WERI-Rb-1 (cell line): ENCODE data around the gene SHISA9.

ENCODE experiments used
- DNase-seq: peaks from one replicate; pipeline ENCODE4 v3.0.0-alpha.2; 2020
- H3K27ac ChIP-seq: fragments of 250-450 bp; sonication (Bioruptor Pico); 2 replicates; pipeline ENCODE4 v1.5.1; 2020; ENCODE audit warnings: mild to moderate bottlenecking, moderate library complexity
- H3K27me3 ChIP-seq: fragments of 250-450 bp; sonication (Bioruptor Pico); 2 replicates; pipeline ENCODE4 v1.5.1; 2021; ENCODE audit warnings: mild to moderate bottlenecking, low read depth, moderate library complexity; ENCODE audit not compliant: insufficient read depth, severe bottlenecking
- H3K36me3 ChIP-seq: fragments of 250-450 bp; sonication (Bioruptor Pico); 2 replicates; pipeline ENCODE4 v1.5.1; 2020; ENCODE audit warnings: mild to moderate bottlenecking, moderate library complexity
- H3K4me3 ChIP-seq: 2 replicates; pipeline ENCODE4 v1.5.1; 2011; ENCODE audit warnings: low read depth, mild to moderate bottlenecking, control low read depth, low read length
- H3K9me3 ChIP-seq: fragments of 250-450 bp; sonication (Bioruptor Pico); 2 replicates; pipeline ENCODE4 v1.5.1; 2021; ENCODE audit warnings: mild to moderate bottlenecking, moderate library complexity; ENCODE audit not compliant: severe bottlenecking
- TF ChIP-seq, protein P1 (sequence below): IDR thresholded peaks from 2 replicates; pipeline ENCODE4 v1.5.1; 2011; ENCODE audit warnings: low read depth, mild to moderate bottlenecking, control low read depth, inconsistent platforms, low read length

Gene SHISA9

DNA sequence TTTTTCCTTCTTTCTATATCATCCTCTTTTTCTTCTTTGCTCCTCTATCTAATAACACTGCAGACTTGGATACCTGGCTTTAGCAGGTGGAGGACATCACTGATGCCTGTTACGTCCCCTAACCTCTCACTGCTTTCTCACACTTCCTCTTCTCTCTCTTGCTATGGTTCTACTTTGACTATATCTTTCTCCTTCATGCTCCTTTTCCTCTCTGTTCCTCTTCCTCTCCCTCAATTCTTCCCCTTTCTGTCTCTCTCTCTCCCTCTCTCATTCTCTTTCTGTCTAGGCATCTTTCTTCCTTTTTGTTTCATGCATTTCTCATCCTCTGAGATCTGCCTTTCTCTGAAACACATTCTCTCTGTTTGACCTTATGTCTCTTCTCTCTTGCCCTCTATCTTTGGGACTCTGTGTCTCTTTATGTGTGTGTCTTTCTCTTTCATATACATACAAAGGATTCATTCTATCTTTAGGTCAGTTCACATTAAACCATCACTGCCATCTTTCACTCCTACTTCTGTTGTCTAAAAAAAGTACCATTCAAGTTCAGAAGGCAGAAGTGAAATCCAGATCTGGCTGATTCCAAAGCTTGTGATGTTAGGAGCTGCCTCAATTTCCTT lies 353.7 kb downstream of the SHISA9 start:
- no peak for DNase-seq
- H3K9me3 ChIP-seq, result peaks cover 8% of the 10 kb centered on the region
- H3K27me3 ChIP-seq, result no peaks in the 10 kb centered on the region
- H3K27ac ChIP-seq, result no peak overlapping the region
- TF ChIP-seq, protein P1, sequence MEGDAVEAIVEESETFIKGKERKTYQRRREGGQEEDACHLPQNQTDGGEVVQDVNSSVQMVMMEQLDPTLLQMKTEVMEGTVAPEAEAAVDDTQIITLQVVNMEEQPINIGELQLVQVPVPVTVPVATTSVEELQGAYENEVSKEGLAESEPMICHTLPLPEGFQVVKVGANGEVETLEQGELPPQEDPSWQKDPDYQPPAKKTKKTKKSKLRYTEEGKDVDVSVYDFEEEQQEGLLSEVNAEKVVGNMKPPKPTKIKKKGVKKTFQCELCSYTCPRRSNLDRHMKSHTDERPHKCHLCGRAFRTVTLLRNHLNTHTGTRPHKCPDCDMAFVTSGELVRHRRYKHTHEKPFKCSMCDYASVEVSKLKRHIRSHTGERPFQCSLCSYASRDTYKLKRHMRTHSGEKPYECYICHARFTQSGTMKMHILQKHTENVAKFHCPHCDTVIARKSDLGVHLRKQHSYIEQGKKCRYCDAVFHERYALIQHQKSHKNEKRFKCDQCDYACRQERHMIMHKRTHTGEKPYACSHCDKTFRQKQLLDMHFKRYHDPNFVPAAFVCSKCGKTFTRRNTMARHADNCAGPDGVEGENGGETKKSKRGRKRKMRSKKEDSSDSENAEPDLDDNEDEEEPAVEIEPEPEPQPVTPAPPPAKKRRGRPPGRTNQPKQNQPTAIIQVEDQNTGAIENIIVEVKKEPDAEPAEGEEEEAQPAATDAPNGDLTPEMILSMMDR, result no peak
- no peak overlapping the region for H3K4me3 ChIP-seq
- H3K36me3 ChIP-seq, result no peaks in the 10 kb centered on the region

DNA sequence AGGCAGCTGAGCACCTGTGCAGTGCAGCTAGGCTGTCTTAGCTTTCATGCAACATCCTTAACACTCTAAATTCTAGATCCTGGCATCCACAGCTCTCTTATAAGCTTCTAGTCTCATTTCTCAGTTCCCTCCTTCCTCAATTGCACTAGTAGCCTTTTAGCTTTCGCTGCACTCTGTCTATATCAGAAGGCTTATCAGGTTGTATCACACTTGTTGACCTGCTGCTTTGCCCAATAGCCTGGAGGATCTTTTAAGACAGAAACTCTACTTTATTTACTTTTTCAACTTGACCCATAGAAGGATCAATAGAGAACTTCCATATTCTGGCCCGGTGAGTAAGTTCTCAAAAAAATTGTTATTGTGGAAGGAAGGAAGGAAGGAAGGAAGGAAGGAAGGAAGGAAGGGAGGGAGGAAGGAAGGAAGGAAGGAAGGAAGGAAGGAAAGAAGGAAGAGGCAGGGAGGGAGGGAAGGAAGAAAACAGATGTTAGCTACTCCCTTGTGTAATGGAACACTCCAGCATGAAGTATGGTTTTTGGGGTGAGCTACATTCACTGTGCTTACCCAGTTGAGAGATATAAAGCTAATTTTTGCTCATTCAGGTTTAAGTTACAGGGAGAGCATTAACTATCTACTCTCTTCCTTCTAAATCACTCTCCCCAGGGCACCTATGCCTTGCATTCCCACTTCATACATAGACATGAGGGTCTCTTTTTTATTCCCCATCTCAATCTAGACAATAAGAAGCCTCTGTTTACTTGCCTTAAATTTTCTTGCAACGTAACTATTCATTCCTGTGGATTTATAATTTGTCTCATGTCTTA lies 361.1 kb downstream of the SHISA9 start:
- H3K27ac ChIP-seq, result no peak overlapping the region
- DNase-seq, result no peak
- TF ChIP-seq, protein P1, result no peak
- H3K9me3 ChIP-seq, result peaks cover 8% of the 10 kb centered on the region
- no peak overlapping the region for H3K4me3 ChIP-seq
- H3K36me3 ChIP-seq, result no peaks in the 10 kb centered on the region
- H3K27me3 ChIP-seq, result no peaks in the 10 kb centered on the region

DNA sequence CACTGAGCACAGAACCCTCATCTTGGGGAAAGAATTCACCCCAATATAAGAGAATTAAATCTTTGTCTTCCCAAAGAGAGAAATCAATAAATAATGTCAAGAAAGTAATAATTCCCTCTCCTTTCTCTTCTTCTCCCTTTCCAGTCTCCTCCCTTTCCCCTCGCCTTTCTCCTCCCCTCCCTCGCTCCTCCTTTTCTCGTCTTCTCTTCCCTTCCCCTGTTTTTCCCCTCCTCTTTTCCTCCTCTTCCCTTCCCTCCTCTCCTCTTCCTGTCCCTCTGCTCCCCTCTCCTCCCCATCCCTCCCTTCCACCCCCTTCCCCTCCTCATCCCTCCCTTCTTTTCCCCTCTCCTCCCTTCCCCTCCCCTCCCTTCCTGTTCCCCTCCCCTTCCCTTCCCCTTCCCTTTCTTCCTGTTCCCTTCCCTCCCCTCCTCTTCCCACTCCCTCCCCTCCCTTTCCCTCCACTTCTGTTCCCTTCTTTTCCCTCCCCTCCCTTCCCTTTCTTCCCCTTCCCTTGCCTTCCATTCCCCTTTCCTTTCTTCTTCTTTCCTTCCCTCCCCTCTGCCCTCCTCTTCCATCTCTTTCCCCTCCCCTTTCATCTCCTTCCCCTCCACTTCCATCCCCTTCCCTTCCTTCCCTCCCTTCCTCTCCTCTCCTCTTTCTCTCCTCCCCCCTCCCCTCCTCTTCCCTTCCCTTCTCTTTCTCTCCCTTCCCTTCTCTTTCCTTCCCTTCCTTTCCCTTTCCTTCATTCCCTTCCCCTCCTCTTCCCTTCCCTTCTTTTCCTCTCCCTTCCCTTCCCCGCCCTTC lies 363.6 kb downstream of the SHISA9 start:
- H3K27ac ChIP-seq, result no peak overlapping the region

DNA sequence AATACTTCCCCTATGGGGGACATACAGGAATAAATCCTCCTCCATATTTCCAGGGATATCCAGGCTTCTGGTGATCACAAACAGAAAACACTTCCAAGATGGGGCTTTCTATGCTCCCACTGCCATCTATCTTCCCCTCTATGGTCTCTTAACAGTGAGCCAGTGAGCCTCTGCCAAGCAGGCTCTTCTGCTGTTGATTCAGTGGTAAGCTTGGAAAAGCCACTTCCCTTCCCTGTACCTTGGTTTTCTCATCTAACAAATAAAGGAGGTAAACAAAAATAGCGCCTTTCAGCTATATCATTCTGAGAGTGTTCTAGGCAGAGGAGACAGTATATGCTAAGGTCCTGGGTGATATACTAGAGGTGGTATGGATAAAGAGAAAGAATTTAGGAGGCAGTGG lies 368.0 kb downstream of the SHISA9 start:
- Histone ChIP-seq H3K36me3 (no peaks in the 10 kb centered on the region), H3K27ac (no peak overlapping the region)

More for the DNA sequence above, 363.6 kb downstream of the SHISA9 start:
- Histone ChIP-seq H3K4me3 (no peak overlapping the region), H3K36me3 (no peaks in the 10 kb centered on the region), H3K9me3 (no peaks in the 10 kb centered on the region), H3K27me3 (no peaks in the 10 kb centered on the region)
- DNase-seq, result no peak
- TF ChIP-seq, protein P1, result no peak

DNA sequence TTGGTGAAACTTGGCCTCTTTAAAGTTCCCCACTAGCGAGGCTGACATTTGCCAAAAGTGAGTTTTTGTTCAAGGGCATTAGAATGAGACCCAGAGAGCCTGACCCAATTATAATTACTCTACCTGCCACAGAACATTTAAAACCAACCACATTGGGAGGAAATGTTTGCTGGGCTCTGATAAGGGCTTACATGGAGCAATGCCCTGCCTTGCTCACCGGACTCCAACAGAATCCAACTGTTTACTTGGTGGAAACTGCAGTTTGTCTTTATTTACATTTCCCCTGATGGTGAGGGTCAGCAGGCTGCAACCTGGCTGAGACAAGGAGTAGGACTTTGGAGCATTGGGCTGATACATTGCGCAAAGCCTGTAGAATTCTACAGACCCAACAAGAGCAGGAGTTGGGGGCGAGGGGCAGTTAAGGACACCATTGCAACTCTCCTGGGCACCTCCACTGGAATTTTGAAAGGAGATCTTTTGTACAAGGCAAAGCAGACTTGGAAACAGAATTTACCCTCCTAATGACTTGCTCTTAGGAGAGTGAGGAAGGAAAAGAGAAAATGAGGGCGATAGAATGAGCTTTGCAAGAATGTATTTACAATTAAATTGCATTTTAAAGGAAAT lies 368.6 kb downstream of the SHISA9 start:
- TF ChIP-seq, protein P1, result no peak
- Histone ChIP-seq H3K36me3 (no peaks in the 10 kb centered on the region), H3K4me3 (no peak overlapping the region), H3K27ac (no peak overlapping the region), H3K27me3 (no peaks in the 10 kb centered on the region), H3K9me3 (no peaks in the 10 kb centered on the region)
- DNase-seq, result no peak

More for the DNA sequence above, 368.0 kb downstream of the SHISA9 start:
- no peak for DNase-seq
- TF ChIP-seq, protein P1, result no peak
- Histone ChIP-seq H3K4me3 (no peak overlapping the region), H3K9me3 (no peaks in the 10 kb centered on the region), H3K27me3 (no peaks in the 10 kb centered on the region)
